Measurements from ENCODE around the gene OR11H6. TPM values are rescaled to one million over a fixed set of nuclear protein-coding genes. Genes with fewer than 3 reads are reported as not detected.

Gene OR11H6, protein sequence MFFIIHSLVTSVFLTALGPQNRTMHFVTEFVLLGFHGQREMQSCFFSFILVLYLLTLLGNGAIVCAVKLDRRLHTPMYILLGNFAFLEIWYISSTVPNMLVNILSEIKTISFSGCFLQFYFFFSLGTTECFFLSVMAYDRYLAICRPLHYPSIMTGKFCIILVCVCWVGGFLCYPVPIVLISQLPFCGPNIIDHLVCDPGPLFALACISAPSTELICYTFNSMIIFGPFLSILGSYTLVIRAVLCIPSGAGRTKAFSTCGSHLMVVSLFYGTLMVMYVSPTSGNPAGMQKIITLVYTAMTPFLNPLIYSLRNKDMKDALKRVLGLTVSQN
- not detected in 2 replicates for total RNA-seq

DNA sequence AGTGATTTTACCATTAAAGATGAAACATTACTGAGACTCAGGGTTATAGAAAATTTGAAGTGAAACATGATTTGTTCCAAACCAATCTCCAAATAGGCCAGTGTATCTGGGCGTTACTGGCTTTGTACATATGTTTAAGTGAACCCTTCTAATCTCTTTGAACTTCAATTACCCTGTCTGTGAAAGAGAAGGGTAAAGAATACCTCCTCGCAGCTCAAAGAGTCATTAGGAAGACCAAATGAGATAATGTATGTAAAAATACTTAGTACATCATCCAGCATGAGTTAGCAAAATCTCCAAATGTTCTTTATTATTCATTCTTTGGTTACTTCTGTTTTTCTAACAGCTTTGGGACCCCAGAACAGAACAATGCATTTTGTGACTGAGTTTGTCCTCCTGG, at the start of gene OR11H6:
Gene OR11H6, plus strand, starts transcription at position 301 of the 400 bp plus-strand sequence. Its CDS starts 0 bp downstream, at position 301.

DNA sequence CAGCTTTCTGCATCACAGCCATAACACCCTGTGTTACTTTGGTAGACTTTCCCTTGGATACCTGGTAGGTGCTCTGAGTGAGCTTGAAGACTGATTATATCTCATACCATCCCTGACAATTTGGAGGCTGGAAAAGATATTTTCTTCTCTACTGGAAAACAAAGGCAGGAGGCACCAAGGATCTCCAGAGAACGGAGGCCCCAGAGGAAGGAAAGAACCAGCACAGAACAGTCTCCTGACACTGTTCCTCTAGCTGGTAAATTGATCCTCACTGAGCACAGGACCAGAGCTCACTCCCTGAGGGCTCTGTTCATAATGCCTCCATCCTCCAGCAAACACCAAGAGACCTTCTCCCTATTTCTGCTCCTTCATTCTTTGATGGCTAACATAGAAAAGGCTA, 32.9 kb upstream of the OR11H6 start, which contains the start of gene OR11G2:
Gene OR11G2, plus strand, starts transcription at position 301 of the 400 bp plus-strand sequence. CDS start 6,542 bp downstream, outside the sequence.

DNA sequence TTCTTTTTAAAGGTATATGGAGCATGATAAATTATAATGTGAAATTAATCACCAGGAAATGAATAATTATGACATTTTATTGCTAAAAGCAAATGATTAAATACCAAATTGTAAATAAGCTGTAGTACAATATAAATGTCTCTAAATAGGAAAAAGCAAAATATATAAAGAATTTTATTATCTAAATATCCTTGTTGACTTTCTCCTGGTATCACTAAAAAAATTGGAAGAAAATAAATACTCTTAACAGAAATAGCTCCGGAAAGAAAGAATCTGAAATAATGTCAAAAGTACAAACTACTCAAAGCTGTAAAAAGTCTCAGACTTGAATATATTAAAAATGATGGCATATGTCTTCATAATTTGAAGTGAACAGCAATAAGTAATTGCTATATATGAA, 5.2 kb downstream of the OR11H6 start, which contains the start of gene OR11H7:
Gene OR11H7, plus strand, starts transcription at position 301 of the 400 bp plus-strand sequence.

Other genes with a start within 250 kb of the OR11H6 start
- not detected in 2 replicates for gene OR4K15, start 248.1 kb upstream of the OR11H6 start, total RNA-seq
- not detected in 2 replicates for gene OR4Q2, start 221.5 kb upstream of the OR11H6 start, total RNA-seq
- not detected in 2 replicates for gene OR4K14, start 204.4 kb upstream of the OR11H6 start, total RNA-seq
- not detected in 2 replicates for gene OR4K13, start 187.7 kb upstream of the OR11H6 start, total RNA-seq
- not detected in 2 replicates for gene OR4L1, start 163.7 kb upstream of the OR11H6 start, total RNA-seq
- not detected in 2 replicates for gene OR4K17, start 113.0 kb upstream of the OR11H6 start, total RNA-seq
- not detected in 2 replicates for gene OR4N5, start 84.9 kb upstream of the OR11H6 start, total RNA-seq
- not detected in 2 replicates for gene OR11G2, start 32.8 kb upstream of the OR11H6 start, total RNA-seq
- not detected in 2 replicates for gene OR11H7, start 5.3 kb downstream of the OR11H6 start, total RNA-seq
- gene OR11H4, start 15.6 kb downstream of the OR11H6 start, total RNA-seq, result not detected in 2 replicates
- 32.5 and 34.7 TPM in 2 replicates for gene TTC5, start 82.2 kb downstream of the OR11H6 start, total RNA-seq
- 42.1 and 53.4 TPM in 2 replicates for gene CCNB1IP1, start 109.6 kb downstream of the OR11H6 start, total RNA-seq
- 7.4 and 11.0 TPM in 2 replicates for gene PARP2, start 119.9 kb downstream of the OR11H6 start, total RNA-seq
- 17.8 and 32.6 TPM in 2 replicates for gene TEP1, start 189.8 kb downstream of the OR11H6 start, total RNA-seq
- under 0.01 and 0.05 TPM in 2 replicates for gene KLHL33, start 212.5 kb downstream of the OR11H6 start, total RNA-seq
- 20.3 and 31.2 TPM in 2 replicates for gene OSGEP, start 231.1 kb downstream of the OR11H6 start, total RNA-seq
- gene APEX1, start 231.5 kb downstream of the OR11H6 start, total RNA-seq, result 28.8 and 50.2 TPM in 2 replicates
- gene PIP4P1, start 237.7 kb downstream of the OR11H6 start, total RNA-seq, result 17.3 and 20.2 TPM in 2 replicates
- gene PNP, start 245.7 kb downstream of the OR11H6 start, total RNA-seq, result 19.3 and 53.7 TPM in 2 replicates

All from smooth muscle cell of the umbilical artery (primary cell).